HCEC 1CT (cell line): ENCODE results near the gene CCDC28B.
A peak's percentile ranks its signal among the peaks of the same experiment; 100 is the strongest.

Source experiments
- DNase-seq: peaks from one replicate; pipeline ENCODE4 v3.0.0-alpha.2; 2017

Gene CCDC28B

GRCh38 chr1:32195531-32195930 is 4.9 kb upstream of the CCDC28B start:
- DNase-seq, result no peak

GRCh38 chr1:32195972-32196823 is 4.2 kb upstream of the CCDC28B start:
- no peak for DNase-seq

- DNase-seq, result no peak
Measured at GRCh38 chr1:32197074-32197473, 3.3 kb upstream of the CCDC28B start.

GRCh38 chr1:32197837-32198236 is 2.6 kb upstream of the CCDC28B start:
- DNase-seq, result no peak

GRCh38 chr1:32198237-32199042 is 2.0 kb upstream of the CCDC28B start:
- DNase-seq, result no peak

GRCh38 chr1:32199043-32199716 is 1.2 kb upstream of the CCDC28B start:
- DNase-seq, result no peak

- no peak for DNase-seq
Measured at GRCh38 chr1:32199717-32200072, 700 bp upstream of the CCDC28B start.

GRCh38 chr1:32201011-32201855 is 838 bp downstream of the CCDC28B start:
- DNase-seq, result peak; percentile 61

- DNase-seq, result no peak
Measured at GRCh38 chr1:32204943-32205361, 4.6 kb downstream of the CCDC28B start.

GRCh38 chr1:32205401-32206370 is 5.3 kb downstream of the CCDC28B start, which contains the start of gene IQCC:
Gene IQCC, plus strand, starts transcription at chr1:32205671. Its CDS starts 11 bp downstream, at chr1:32205682.
- DNase-seq, result peak; percentile 66

GRCh38 chr1:32208469-32208868 is 8.1 kb downstream of the CCDC28B start:
- no peak for DNase-seq

GRCh38 chr1:32208891-32209328 is 8.5 kb downstream of the CCDC28B start, which contains the start of gene DCDC2B:
Gene DCDC2B, plus strand, starts transcription at chr1:32209089. Its CDS starts 5 bp downstream, at chr1:32209094.
- DNase-seq, result no peak

GRCh38 chr1:32215629-32216480 is 15.5 kb downstream of the CCDC28B start:
- DNase-seq, result peak; percentile 44

- DNase-seq, result no peak
Measured at GRCh38 chr1:32216566-32216965, 16.2 kb downstream of the CCDC28B start.

GRCh38 chr1:32219022-32219421 is 18.6 kb downstream of the CCDC28B start:
- peak; percentile 31 for DNase-seq

GRCh38 chr1:32220746-32221580 is 20.6 kb downstream of the CCDC28B start:
- no peak for DNase-seq

GRCh38 chr1:32221581-32221979 is 21.2 kb downstream of the CCDC28B start:
- no peak for DNase-seq

GRCh38 chr1:32221980-32222755 is 21.8 kb downstream of the CCDC28B start, which contains the start of the genes EIF3I and TMEM234:
Gene EIF3I, plus strand, starts transcription at chr1:32222407. Its CDS starts 35 bp downstream, at chr1:32222442.
Gene TMEM234, minus strand, starts transcription at chr1:32222353. Its CDS starts 31 bp downstream, at chr1:32222322.
- peak; percentile 90 for DNase-seq
